GM06990 (cell line): Measurements from ENCODE around the gene ALG10B.

Experiments used
- DNase-seq: peaks from one replicate; pipeline ENCODE4 v3.0.0-alpha.2; 2011; ENCODE audit not compliant: insufficient read length; ENCODE audit errors: extremely low read depth
- H3K27me3 ChIP-seq: replicated peaks from 2 replicates; pipeline ENCODE4 v1.6.0; 2011; ENCODE audit warnings: low read length; ENCODE audit not compliant: control insufficient read depth, insufficient read depth
- H3K36me3 ChIP-seq: 2 replicates; pipeline ENCODE4 v1.5.1; 2011; ENCODE audit warnings: low read length; ENCODE audit not compliant: control insufficient read depth, insufficient read depth
- H3K4me3 ChIP-seq: replicated peaks from 2 replicates; pipeline ENCODE4 v1.5.1; 2011; ENCODE audit warnings: low read depth, mild to moderate bottlenecking, control low read depth, low read length
- CTCF ChIP-seq: IDR thresholded peaks from 2 replicates; pipeline ENCODE4 v1.5.1; 2011; ENCODE audit warnings: low read length, control low read depth, mild to moderate bottlenecking, inconsistent platforms; ENCODE audit not compliant: insufficient read depth, poor library complexity, severe bottlenecking

The ALG10B gene

GRCh38 chr12:38370311-38370710 lies 53.7 kb downstream of the ALG10B start:
- H3K27me3 ChIP-seq = no peaks in the 10 kb centered on the region
- no peak overlapping the region for H3K4me3 ChIP-seq
- DNase-seq = no peak
- no peaks in the 10 kb centered on the region for H3K36me3 ChIP-seq
- TF ChIP-seq CTCF = no peak

GRCh38 chr12:38373784-38374183 lies 57.2 kb downstream of the ALG10B start:
- no peaks in the 10 kb centered on the region for H3K36me3 ChIP-seq
- DNase-seq = no peak
- no peaks in the 10 kb centered on the region for H3K27me3 ChIP-seq
- TF ChIP-seq CTCF = no peak
- H3K4me3 ChIP-seq = no peak overlapping the region

- no peak overlapping the region for H3K4me3 ChIP-seq
- no peaks in the 10 kb centered on the region for H3K27me3 ChIP-seq
- H3K36me3 ChIP-seq = no peaks in the 10 kb centered on the region
- TF ChIP-seq CTCF = no peak
- no peak for DNase-seq
Observed at GRCh38 chr12:38374751-38375150, 58.2 kb downstream of the ALG10B start.
